Type B pancreatic cell (in vitro differentiated cells): ENCODE measurements around the gene FOXF1. TPM values are rescaled to one million over a fixed set of nuclear protein-coding genes. Genes with fewer than 3 reads are reported as not detected.

Experiments
- DNase-seq: peaks from one replicate; pipeline ENCODE4 v3.0.0; 2021; ENCODE audit warnings: mixed read lengths; ENCODE audit not compliant: unreplicated experiment; ENCODE audit errors: extremely low spot score
- H3K27ac Mint-ChIP-seq: 2 replicates; pipeline ENCODE4 v1.8.0; 2021; ENCODE audit warnings: mild to moderate bottlenecking, mixed read lengths
- H3K27me3 Mint-ChIP-seq: 2 replicates; pipeline ENCODE4 v1.8.0; 2021; ENCODE audit warnings: mixed read lengths
- H3K36me3 Mint-ChIP-seq: 2 replicates; pipeline ENCODE4 v1.8.0; 2021; ENCODE audit warnings: mixed read lengths
- H3K4me1 Mint-ChIP-seq: one replicate; pipeline ENCODE4 v1.8.0; 2021; ENCODE audit warnings: mixed read lengths; ENCODE audit not compliant: unreplicated experiment
- H3K4me3 Mint-ChIP-seq: 2 replicates; pipeline ENCODE4 v1.8.0; 2021; ENCODE audit warnings: mild to moderate bottlenecking, mixed read lengths
- H3K9me3 Mint-ChIP-seq: 2 replicates; pipeline ENCODE4 v1.8.0; 2021; ENCODE audit warnings: mixed read lengths
- CTCF ChIP-seq: fragments of 200-600 bp; sonication (generic); conservative IDR thresholded peaks from 2 replicates; pipeline ENCODE4 v1.5.0; 2021; ENCODE audit warnings: antibody characterized with exemption, mild to moderate bottlenecking
- total RNA-seq: library from RNA; stranded (reverse); gene quantifications from 2 replicates; pipeline ENCODE4 v1.2.1, GENCODE V29; 2021; ENCODE audit warnings: low replicate concordance

FOXF1 gene
- total RNA-seq, 1 donor from 2014 or later, result 3.4 TPM

DNA sequence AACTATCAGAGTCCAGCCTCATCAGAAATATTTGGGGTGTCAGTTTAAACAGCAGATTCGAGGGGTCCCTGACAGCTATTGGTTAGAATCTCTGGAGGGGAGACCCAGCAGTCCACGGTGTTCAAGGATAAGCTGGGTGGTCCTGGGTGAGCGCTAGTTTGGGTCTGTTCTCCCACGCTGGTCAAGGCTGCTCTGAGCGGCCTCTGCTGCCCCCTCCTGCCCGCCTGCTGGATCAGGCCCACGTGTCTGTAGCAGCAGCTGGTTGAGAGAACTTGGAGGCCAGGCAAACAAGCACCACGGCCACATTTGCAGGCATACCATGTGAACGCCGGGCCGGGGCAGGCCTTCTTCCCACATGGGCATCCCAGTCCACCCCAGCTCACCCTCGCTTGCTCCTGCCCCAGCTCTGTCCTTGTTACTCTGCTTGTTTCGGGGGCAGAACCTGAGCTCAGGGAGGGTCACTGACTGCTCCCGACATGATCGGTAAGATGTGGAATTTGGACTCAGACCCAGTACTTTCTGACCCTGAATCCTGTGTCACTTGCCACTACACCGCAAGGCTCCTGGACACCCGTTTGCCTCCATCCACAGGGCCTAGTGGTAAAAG lies 7.4 kb downstream of the FOXF1 start:
- peaks cover 4% of the 10 kb centered on the region for H3K4me1 Mint-ChIP-seq
- no peak overlapping the region for H3K4me3 Mint-ChIP-seq
- TF ChIP-seq CTCF, result peak; percentile 80
- no peak for DNase-seq
- H3K36me3 Mint-ChIP-seq, result peaks cover 4% of the 10 kb centered on the region
- no peak overlapping the region for H3K27ac Mint-ChIP-seq
- H3K27me3 Mint-ChIP-seq, result peaks cover 91% of the 10 kb centered on the region
- H3K9me3 Mint-ChIP-seq, result no peaks in the 10 kb centered on the region

- peaks cover 83% of the 10 kb centered on the region for H3K27me3 Mint-ChIP-seq
- H3K4me1 Mint-ChIP-seq, result no peaks in the 10 kb centered on the region
- H3K4me3 Mint-ChIP-seq, result no peak overlapping the region
- DNase-seq, result no peak
- no peaks in the 10 kb centered on the region for H3K36me3 Mint-ChIP-seq
- no peaks in the 10 kb centered on the region for H3K9me3 Mint-ChIP-seq
- no peak overlapping the region for H3K27ac Mint-ChIP-seq
- no peak for TF ChIP-seq CTCF
Observed at GRCh38 chr16:86519007-86519648, 8.8 kb downstream of the FOXF1 start.

GRCh38 chr16:86519649-86520316 lies 9.5 kb downstream of the FOXF1 start:
- Mint-ChIP-seq H3K27me3 (peaks cover 83% of the 10 kb centered on the region), H3K36me3 (no peaks in the 10 kb centered on the region), H3K27ac (no peak overlapping the region), H3K4me3 (no peak overlapping the region), H3K4me1 (no peaks in the 10 kb centered on the region), H3K9me3 (no peaks in the 10 kb centered on the region)
- peak; percentile 97 for TF ChIP-seq CTCF
- DNase-seq, result no peak

DNA sequence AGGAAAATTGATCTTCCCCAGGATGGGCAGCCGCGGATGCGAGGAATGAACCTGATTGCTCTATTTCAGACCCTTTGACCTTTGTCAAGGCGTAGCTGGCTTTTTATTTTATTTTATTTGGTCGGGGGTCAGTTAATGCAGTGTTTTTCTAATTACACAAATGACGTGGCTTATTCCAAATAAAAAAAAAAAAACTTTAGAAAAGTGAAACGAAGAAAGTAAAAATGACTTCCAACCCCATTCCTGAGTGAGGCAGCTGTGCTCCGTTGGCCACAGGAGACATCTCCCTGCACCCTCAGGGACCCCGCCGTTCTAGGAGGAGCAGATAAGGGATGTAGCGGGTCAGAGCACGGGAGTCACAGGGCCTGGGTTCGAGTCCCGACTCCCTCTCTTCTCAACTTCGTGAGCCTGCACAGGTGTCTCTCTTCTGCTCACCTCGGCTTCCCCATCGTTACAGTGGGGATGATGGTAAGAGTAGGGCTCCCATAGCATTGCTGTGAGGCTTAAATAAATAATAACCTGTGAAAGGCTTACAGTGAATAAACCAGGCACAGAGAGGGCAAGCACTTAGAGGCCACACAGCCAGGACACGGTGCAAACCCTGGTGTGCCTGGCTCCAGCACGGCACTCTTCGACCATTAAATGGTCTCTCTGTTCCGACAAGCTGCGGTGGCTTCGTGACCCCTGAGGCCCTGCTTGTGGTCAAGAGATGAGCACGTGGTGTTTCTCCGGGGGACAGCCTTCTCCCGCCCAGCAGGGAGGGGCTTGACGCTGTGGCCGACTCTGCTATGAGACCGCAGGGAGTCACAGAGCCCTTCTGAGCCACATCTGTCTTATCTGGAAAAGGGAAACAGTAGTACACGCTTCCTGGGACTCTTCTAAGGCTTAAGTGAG lies 10.2 kb downstream of the FOXF1 start:
- H3K4me3 Mint-ChIP-seq, result no peak overlapping the region
- H3K9me3 Mint-ChIP-seq, result no peaks in the 10 kb centered on the region

More for the DNA sequence above, 10.2 kb downstream of the FOXF1 start:
- no peaks in the 10 kb centered on the region for H3K36me3 Mint-ChIP-seq
- H3K27me3 Mint-ChIP-seq, result peaks cover 83% of the 10 kb centered on the region
- H3K27ac Mint-ChIP-seq, result no peak overlapping the region
- no peak for TF ChIP-seq CTCF
- H3K4me1 Mint-ChIP-seq, result no peaks in the 10 kb centered on the region
- DNase-seq, result no peak
